ENCODE measurements around the gene CHCHD10. TPM values are rescaled to one million over a fixed set of nuclear protein-coding genes. Genes with fewer than 3 reads are reported as not detected.
A peak's percentile ranks its signal among the peaks of the same experiment; 100 is the strongest.

Gene CHCHD10
- total and polyA plus RNA-seq, 2 of the 13 experiments (the other 11 are each of a cell fraction or from before 2014, with no cell fraction given), result 37.0 to 62.8 TPM

DNA sequence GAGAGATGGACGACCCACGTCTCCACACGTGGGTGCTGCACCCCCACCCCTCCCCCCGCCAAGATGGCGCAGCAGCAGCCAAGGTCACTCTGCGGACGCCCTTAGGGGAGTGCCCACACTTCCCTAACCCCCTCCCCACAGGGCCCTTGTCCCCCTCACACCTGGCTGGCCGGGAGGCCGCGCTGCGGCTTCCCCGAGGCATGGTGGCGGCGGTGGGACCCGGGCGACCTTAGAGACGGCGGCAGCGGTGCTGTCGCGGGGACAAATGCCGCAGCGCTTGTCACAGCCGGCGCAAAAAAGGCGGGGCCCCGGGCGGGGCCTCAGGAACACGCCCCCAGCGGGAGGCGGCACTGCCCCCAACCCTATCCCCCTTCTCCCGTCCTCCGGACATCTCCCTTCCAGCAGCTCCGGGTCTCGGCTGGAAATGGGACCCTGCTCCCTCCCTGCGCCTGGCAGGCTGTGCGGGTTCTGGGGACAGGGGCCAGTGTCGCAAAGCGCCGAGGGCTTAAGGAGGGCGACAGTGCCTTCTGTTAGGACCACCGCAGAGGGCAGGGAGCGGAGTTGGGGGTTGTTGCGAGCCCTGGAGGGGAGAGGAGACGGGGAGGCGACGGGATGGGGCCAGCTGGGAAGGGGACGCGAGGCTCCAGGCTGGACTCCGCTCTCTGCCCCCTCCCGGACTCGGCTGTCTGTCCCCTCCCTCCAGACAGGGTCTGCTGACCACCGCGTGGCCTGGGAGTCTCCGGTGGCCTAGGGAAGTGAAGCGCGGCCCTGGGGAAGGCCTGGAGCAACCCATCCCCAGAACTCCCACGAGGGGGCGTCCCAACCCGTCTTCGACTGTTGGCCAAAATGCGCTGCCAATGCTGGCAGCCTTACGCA is at the start of gene CHCHD10 (continued):
- TF ChIP-seq, protein P1, sequence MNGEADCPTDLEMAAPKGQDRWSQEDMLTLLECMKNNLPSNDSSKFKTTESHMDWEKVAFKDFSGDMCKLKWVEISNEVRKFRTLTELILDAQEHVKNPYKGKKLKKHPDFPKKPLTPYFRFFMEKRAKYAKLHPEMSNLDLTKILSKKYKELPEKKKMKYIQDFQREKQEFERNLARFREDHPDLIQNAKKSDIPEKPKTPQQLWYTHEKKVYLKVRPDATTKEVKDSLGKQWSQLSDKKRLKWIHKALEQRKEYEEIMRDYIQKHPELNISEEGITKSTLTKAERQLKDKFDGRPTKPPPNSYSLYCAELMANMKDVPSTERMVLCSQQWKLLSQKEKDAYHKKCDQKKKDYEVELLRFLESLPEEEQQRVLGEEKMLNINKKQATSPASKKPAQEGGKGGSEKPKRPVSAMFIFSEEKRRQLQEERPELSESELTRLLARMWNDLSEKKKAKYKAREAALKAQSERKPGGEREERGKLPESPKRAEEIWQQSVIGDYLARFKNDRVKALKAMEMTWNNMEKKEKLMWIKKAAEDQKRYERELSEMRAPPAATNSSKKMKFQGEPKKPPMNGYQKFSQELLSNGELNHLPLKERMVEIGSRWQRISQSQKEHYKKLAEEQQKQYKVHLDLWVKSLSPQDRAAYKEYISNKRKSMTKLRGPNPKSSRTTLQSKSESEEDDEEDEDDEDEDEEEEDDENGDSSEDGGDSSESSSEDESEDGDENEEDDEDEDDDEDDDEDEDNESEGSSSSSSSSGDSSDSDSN (CRISPR knock-in tag; IDR thresholded peaks at IDR 0.05), result peak; percentile 86
- TF ChIP-seq, protein P2, sequence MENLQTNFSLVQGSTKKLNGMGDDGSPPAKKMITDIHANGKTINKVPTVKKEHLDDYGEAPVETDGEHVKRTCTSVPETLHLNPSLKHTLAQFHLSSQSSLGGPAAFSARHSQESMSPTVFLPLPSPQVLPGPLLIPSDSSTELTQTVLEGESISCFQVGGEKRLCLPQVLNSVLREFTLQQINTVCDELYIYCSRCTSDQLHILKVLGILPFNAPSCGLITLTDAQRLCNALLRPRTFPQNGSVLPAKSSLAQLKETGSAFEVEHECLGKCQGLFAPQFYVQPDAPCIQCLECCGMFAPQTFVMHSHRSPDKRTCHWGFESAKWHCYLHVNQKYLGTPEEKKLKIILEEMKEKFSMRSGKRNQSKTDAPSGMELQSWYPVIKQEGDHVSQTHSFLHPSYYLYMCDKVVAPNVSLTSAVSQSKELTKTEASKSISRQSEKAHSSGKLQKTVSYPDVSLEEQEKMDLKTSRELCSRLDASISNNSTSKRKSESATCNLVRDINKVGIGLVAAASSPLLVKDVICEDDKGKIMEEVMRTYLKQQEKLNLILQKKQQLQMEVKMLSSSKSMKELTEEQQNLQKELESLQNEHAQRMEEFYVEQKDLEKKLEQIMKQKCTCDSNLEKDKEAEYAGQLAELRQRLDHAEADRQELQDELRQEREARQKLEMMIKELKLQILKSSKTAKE (CRISPR knock-in tag; IDR thresholded peaks at IDR 0.05; ENCODE audit: borderline replicate concordance), result no peak; the same call in 1 of the 2 replicates
- TF ChIP-seq ZNF546 (CRISPR knock-in tag; conservative IDR thresholded peaks at IDR 0.05), result no peak; the same call in none of the 2 replicates
- peak; percentile 78; the same call in 1 of the 2 replicates for TF ChIP-seq REPIN1 (CRISPR knock-in tag; IDR thresholded peaks at IDR 0.05; ENCODE audit: borderline replicate concordance, low read depth)
- TF ChIP-seq ZNF772 (CRISPR knock-in tag; IDR thresholded peaks at IDR 0.05), result peak; percentile 68
- TF ChIP-seq ZNF430 (CRISPR knock-in tag; IDR thresholded peaks at IDR 0.05), result no peak; the same call in 1 of the 2 replicates
- 0 out of 2 replicates have a peak, but pooled peaks have one; percentile 63 for TF ChIP-seq U2AF2 (IDR thresholded peaks at IDR 0.05; ENCODE audit: low read depth, low read length)
- 0 out of 2 replicates have a peak, but pooled peaks have one; percentile 17 for TF ChIP-seq HCFC1 (IDR thresholded peaks at IDR 0.05; ENCODE audit: low read depth, low read length)
- peak; percentile 7; the same call in 1 of the 2 replicates for TF ChIP-seq ZNF607 (CRISPR knock-in tag; IDR thresholded peaks at IDR 0.05; ENCODE audit: borderline replicate concordance)
- 0 out of 2 replicates have a peak, but pooled peaks have one; percentile 10 for TF ChIP-seq FOXK1 (CRISPR knock-in tag; IDR thresholded peaks at IDR 0.05; ENCODE audit: borderline replicate concordance, low read depth)
- TF ChIP-seq PHF5A (CRISPR knock-in tag; IDR thresholded peaks at IDR 0.05; ENCODE audit: low read depth, unreplicated experiment), result no peak
- TF ChIP-seq ZNF24 (IDR thresholded peaks at IDR 0.05), result no peak
- TF ChIP-seq ZNF777 (CRISPR knock-in tag; IDR thresholded peaks at IDR 0.05), result no peak; the same call in none of the 2 replicates
- TF ChIP-seq, protein P3, sequence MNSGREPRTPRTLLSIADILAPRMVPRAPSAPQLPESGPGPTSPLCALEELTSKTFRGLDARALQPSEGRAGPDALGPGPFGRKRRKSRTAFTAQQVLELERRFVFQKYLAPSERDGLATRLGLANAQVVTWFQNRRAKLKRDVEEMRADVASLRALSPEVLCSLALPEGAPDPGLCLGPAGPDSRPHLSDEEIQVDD (CRISPR knock-in tag; IDR thresholded peaks at IDR 0.05; ENCODE audit: borderline replicate concordance), result 0 out of 2 replicates have a peak, but pooled peaks have one; percentile 31
- TF ChIP-seq TGIF2 (CRISPR knock-in tag; IDR thresholded peaks at IDR 0.05), result peak; percentile 52
- peak; percentile 81; the same call in 1 of the 2 replicates for TF ChIP-seq ZNF816 (CRISPR knock-in tag; IDR thresholded peaks at IDR 0.05; ENCODE audit: borderline replicate concordance)
- peak; percentile 70; the same call in 1 of the 2 replicates for TF ChIP-seq KDM4B (CRISPR knock-in tag; IDR thresholded peaks at IDR 0.05)
- TF ChIP-seq KLF11 (CRISPR knock-in tag; IDR thresholded peaks at IDR 0.05), result 0 out of 2 replicates have a peak, but pooled peaks have one; percentile 0
- TF ChIP-seq FOXO1 (CRISPR knock-in tag; IDR thresholded peaks at IDR 0.05), result no peak
- TF ChIP-seq, protein P4, sequence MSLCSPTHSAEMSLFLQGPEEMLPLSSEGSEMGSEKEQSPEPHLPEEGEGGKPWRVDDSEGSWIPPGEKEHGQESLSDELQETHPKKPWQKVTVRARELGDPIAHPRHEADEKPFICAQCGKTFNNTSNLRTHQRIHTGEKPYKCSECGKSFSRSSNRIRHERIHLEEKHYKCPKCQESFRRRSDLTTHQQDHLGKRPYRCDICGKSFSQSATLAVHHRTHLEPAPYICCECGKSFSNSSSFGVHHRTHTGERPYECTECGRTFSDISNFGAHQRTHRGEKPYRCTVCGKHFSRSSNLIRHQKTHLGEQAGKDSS (CRISPR knock-in tag; IDR thresholded peaks at IDR 0.05; ENCODE audit: borderline replicate concordance, low read depth), result peak; percentile 67; the same call in 1 of the 2 replicates
- no peak for TF ChIP-seq HMGA1 (CRISPR knock-in tag; conservative IDR thresholded peaks at IDR 0.05)
